GM23338 (cell line): ENCODE measurements around the gene MXRA8. TPM values are rescaled to one million over a fixed set of nuclear protein-coding genes. Genes with fewer than 3 reads are reported as not detected.

Experiments
- CREB1 ChIP-seq: fragments of 250-450 bp; sonication (Bioruptor Pico); IDR thresholded peaks from 2 replicates; pipeline ENCODE4 v1.5.0; 2020; ENCODE audit warnings: low read depth, mild to moderate bottlenecking, moderate library complexity
- EZH2 ChIP-seq: fragments of 200-600 bp; sonication (generic); IDR thresholded peaks from one replicate; pipeline ENCODE4 v1.8.0; 2017; ENCODE audit warnings: antibody characterized with exemption, mild to moderate bottlenecking, low read depth; ENCODE audit not compliant: unreplicated experiment
- EZH2phosphoT487 ChIP-seq: fragments of 200-600 bp; sonication (generic); IDR thresholded peaks from one replicate; pipeline ENCODE4 v1.8.1; 2018; ENCODE audit warnings: antibody characterized with exemption; ENCODE audit not compliant: unreplicated experiment
- JUNB ChIP-seq: IDR thresholded peaks from one replicate; pipeline ENCODE4 v1.6.1; 2016; ENCODE audit warnings: antibody characterized with exemption; ENCODE audit not compliant: unreplicated experiment
- STAT1 ChIP-seq: IDR thresholded peaks from one replicate; pipeline ENCODE4 v1.6.1; 2016; ENCODE audit warnings: antibody characterized with exemption; ENCODE audit not compliant: unreplicated experiment
- ZNF114 ChIP-seq: fragments of 250-450 bp; sonication (Bioruptor Pico); IDR thresholded peaks from 2 replicates; pipeline ENCODE4 v1.5.0; 2020; ENCODE audit warnings: mild to moderate bottlenecking, moderate library complexity
- ZNF331 ChIP-seq: fragments of 250-450 bp; sonication (Bioruptor Pico); IDR thresholded peaks from 2 replicates; pipeline ENCODE4 v1.5.0; 2020; ENCODE audit warnings: low read depth, mild to moderate bottlenecking, moderate library complexity
- polyA plus RNA-seq: library from polyadenylated mRNA; unstranded; fragments of >200 nt; fragmentation: Nextera tagmentation; extraction: Ambion mirVana; gene quantifications from 2 replicates; pipeline ENCODE4 v1.2.1, GENCODE V29; 2016
- total RNA-seq: library from RNA; depleted of rRNA; stranded (reverse); fragments of >200 nt; shearing (Covaris generic); gene quantifications from 2 replicates; pipeline ENCODE4 v1.2.3, GENCODE V29; 2014
- TF ChIP-seq, protein P1 (sequence below): fragments of 250-450 bp; sonication (Bioruptor Pico); IDR thresholded peaks from 2 replicates; pipeline ENCODE4 v1.5.0; 2020; ENCODE audit warnings: mild to moderate bottlenecking, moderate library complexity
- TF ChIP-seq, protein P2 (sequence below): IDR thresholded peaks from 2 replicates; pipeline ENCODE4 v1.6.1; 2016; ENCODE audit warnings: antibody characterized with exemption
- TF ChIP-seq, protein P3 (sequence below), 2 experiments: fragments of 200-600 bp in 1 of 2; sonication (generic) in 1 of 2; conservative IDR thresholded peaks; 2 replicates each; pipeline versions ENCODE4 v1.5.1 to v1.6.1; 2016 to 2017; ENCODE audit warnings: antibody characterized with exemption in 2 of 2, low read depth in 2 of 2, mild to moderate bottlenecking in 2 of 2, moderate library complexity in 1 of 2

Gene MXRA8
- total and polyA plus RNA-seq, 2 experiments from 2014 or later = 9.1 to 17.2 TPM

DNA sequence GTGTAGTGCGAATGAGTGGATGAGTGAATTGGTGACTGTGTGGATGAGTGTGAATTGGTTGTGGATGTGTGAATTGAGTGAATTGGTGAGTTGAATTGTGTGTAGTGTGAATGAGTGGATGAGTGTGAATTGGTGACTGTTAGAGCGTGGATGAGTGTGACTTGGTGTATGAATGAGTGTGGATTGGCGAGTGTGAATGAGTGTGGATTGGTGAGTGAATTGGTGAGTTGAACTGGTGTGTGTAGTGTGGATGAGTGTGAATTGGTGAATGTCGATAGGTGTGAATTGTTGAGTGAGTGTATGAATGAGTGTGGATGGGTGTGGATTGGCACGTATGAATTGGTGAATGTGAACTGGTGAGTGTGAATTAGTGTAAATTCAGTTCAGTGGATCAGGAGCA, 9.0 kb upstream of the MXRA8 start (continued):
- TF ChIP-seq, protein P1, sequence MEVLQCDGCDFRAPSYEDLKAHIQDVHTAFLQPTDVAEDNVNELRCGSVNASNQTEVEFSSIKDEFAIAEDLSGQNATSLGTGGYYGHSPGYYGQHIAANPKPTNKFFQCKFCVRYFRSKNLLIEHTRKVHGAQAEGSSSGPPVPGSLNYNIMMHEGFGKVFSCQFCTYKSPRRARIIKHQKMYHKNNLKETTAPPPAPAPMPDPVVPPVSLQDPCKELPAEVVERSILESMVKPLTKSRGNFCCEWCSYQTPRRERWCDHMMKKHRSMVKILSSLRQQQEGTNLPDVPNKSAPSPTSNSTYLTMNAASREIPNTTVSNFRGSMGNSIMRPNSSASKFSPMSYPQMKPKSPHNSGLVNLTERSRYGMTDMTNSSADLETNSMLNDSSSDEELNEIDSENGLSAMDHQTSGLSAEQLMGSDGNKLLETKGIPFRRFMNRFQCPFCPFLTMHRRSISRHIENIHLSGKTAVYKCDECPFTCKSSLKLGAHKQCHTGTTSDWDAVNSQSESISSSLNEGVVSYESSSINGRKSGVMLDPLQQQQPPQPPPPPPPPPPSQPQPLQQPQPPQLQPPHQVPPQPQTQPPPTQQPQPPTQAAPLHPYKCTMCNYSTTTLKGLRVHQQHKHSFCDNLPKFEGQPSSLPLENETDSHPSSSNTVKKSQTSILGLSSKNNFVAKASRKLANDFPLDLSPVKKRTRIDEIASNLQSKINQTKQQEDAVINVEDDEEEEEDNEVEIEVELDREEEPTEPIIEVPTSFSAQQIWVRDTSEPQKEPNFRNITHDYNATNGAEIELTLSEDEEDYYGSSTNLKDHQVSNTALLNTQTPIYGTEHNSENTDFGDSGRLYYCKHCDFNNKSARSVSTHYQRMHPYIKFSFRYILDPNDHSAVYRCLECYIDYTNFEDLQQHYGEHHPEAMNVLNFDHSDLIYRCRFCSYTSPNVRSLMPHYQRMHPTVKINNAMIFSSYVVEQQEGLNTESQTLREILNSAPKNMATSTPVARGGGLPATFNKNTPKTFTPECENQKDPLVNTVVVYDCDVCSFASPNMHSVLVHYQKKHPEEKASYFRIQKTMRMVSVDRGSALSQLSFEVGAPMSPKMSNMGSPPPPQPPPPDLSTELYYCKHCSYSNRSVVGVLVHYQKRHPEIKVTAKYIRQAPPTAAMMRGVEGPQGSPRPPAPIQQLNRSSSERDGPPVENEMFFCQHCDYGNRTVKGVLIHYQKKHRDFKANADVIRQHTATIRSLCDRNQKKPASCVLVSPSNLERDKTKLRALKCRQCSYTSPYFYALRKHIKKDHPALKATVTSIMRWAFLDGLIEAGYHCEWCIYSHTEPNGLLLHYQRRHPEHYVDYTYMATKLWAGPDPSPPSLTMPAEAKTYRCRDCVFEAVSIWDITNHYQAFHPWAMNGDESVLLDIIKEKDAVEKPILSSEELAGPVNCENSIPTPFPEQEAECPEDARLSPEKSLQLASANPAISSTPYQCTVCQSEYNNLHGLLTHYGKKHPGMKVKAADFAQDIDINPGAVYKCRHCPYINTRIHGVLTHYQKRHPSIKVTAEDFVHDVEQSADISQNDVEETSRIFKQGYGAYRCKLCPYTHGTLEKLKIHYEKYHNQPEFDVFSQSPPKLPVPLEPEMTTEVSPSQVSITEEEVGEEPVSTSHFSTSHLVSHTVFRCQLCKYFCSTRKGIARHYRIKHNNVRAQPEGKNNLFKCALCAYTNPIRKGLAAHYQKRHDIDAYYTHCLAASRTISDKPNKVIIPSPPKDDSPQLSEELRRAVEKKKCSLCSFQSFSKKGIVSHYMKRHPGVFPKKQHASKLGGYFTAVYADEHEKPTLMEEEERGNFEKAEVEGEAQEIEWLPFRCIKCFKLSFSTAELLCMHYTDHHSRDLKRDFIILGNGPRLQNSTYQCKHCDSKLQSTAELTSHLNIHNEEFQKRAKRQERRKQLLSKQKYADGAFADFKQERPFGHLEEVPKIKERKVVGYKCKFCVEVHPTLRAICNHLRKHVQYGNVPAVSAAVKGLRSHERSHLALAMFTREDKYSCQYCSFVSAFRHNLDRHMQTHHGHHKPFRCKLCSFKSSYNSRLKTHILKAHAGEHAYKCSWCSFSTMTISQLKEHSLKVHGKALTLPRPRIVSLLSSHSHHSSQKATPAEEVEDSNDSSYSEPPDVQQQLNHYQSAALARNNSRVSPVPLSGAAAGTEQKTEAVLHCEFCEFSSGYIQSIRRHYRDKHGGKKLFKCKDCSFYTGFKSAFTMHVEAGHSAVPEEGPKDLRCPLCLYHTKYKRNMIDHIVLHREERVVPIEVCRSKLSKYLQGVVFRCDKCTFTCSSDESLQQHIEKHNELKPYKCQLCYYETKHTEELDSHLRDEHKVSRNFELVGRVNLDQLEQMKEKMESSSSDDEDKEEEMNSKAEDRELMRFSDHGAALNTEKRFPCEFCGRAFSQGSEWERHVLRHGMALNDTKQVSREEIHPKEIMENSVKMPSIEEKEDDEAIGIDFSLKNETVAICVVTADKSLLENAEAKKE (CRISPR knock-in tag) = no peak
- TF ChIP-seq JUNB (no peak), STAT1 (no peak), ZNF114 (CRISPR knock-in tag) (no peak), ZNF331 (CRISPR knock-in tag) (no peak), EZH2phosphoT487 (no peak), CREB1 (CRISPR knock-in tag) (no peak), EZH2 (no peak)
- TF ChIP-seq, protein P2, sequence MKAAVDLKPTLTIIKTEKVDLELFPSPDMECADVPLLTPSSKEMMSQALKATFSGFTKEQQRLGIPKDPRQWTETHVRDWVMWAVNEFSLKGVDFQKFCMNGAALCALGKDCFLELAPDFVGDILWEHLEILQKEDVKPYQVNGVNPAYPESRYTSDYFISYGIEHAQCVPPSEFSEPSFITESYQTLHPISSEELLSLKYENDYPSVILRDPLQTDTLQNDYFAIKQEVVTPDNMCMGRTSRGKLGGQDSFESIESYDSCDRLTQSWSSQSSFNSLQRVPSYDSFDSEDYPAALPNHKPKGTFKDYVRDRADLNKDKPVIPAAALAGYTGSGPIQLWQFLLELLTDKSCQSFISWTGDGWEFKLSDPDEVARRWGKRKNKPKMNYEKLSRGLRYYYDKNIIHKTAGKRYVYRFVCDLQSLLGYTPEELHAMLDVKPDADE = no peak
- TF ChIP-seq, protein P3, sequence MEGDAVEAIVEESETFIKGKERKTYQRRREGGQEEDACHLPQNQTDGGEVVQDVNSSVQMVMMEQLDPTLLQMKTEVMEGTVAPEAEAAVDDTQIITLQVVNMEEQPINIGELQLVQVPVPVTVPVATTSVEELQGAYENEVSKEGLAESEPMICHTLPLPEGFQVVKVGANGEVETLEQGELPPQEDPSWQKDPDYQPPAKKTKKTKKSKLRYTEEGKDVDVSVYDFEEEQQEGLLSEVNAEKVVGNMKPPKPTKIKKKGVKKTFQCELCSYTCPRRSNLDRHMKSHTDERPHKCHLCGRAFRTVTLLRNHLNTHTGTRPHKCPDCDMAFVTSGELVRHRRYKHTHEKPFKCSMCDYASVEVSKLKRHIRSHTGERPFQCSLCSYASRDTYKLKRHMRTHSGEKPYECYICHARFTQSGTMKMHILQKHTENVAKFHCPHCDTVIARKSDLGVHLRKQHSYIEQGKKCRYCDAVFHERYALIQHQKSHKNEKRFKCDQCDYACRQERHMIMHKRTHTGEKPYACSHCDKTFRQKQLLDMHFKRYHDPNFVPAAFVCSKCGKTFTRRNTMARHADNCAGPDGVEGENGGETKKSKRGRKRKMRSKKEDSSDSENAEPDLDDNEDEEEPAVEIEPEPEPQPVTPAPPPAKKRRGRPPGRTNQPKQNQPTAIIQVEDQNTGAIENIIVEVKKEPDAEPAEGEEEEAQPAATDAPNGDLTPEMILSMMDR (conservative IDR thresholded peaks at IDR 0.05; ENCODE audit: low read depth in 2 of 2) = no peak
